DMS53 treated with DMSO at 0.1 percent for 48 hours (cell line): ENCODE results near the gene SYNDIG1.

ENCODE experiments used
- DNase-seq: peaks from one replicate; lab custom pipeline; 2025; ENCODE audit not compliant: unreplicated experiment; lab: John Stamatoyannopoulos, UW

The SYNDIG1 gene

GRCh38 chr20:24469116-24469893 lies at the start of gene SYNDIG1:
Gene SYNDIG1 (plus strand): TSS chr20:24469629. CDS start chr20:24543098, 73,469 bp downstream.
- no peak for DNase-seq

- DNase-seq, result no peak
These were observed 49.6 kb upstream of the SYNDIG1 start for GRCh38 chr20:24419786-24420185.

GRCh38 chr20:24420567-24420966 lies 48.9 kb upstream of the SYNDIG1 start:
- no peak for DNase-seq

GRCh38 chr20:24421071-24421470 lies 48.4 kb upstream of the SYNDIG1 start:
- no peak for DNase-seq

- DNase-seq, result no peak
These were observed 47.2 kb upstream of the SYNDIG1 start for GRCh38 chr20:24422091-24422760.

GRCh38 chr20:24423390-24424313 lies 45.8 kb upstream of the SYNDIG1 start:
- no peak for DNase-seq

- DNase-seq, result no peak
These were observed 43.8 kb upstream of the SYNDIG1 start for GRCh38 chr20:24425523-24426135.

- DNase-seq, result no peak
These were observed 38.0 kb upstream of the SYNDIG1 start for GRCh38 chr20:24431279-24432045.

- no peak for DNase-seq
These were observed 37.4 kb upstream of the SYNDIG1 start for GRCh38 chr20:24432046-24432442.

GRCh38 chr20:24436160-24436559 lies 33.3 kb upstream of the SYNDIG1 start:
- DNase-seq, result no peak

GRCh38 chr20:24437196-24438082 lies 32.0 kb upstream of the SYNDIG1 start:
- no peak for DNase-seq

- DNase-seq, result no peak
These were observed 31.1 kb upstream of the SYNDIG1 start for GRCh38 chr20:24438331-24438730.

- DNase-seq, result no peak
These were observed 29.6 kb upstream of the SYNDIG1 start for GRCh38 chr20:24439737-24440387.

GRCh38 chr20:24441661-24442060 lies 27.8 kb upstream of the SYNDIG1 start:
- no peak for DNase-seq

- no peak for DNase-seq
These were observed 26.5 kb upstream of the SYNDIG1 start for GRCh38 chr20:24442909-24443308.

GRCh38 chr20:24443436-24443835 lies 26.0 kb upstream of the SYNDIG1 start:
- no peak for DNase-seq

GRCh38 chr20:24444526-24445190 lies 24.8 kb upstream of the SYNDIG1 start:
- DNase-seq, result no peak

- DNase-seq, result no peak
These were observed 23.8 kb upstream of the SYNDIG1 start for GRCh38 chr20:24445510-24446170.
